ENCODE measurements around the gene SLC22A17. TPM values are rescaled to one million over a fixed set of nuclear protein-coding genes. Genes with fewer than 3 reads are reported as not detected.

Gene SLC22A17
- total RNA-seq, 4 donors from 2014 or later: 4.0 to 14.2 (median 8.5) TPM

DNA sequence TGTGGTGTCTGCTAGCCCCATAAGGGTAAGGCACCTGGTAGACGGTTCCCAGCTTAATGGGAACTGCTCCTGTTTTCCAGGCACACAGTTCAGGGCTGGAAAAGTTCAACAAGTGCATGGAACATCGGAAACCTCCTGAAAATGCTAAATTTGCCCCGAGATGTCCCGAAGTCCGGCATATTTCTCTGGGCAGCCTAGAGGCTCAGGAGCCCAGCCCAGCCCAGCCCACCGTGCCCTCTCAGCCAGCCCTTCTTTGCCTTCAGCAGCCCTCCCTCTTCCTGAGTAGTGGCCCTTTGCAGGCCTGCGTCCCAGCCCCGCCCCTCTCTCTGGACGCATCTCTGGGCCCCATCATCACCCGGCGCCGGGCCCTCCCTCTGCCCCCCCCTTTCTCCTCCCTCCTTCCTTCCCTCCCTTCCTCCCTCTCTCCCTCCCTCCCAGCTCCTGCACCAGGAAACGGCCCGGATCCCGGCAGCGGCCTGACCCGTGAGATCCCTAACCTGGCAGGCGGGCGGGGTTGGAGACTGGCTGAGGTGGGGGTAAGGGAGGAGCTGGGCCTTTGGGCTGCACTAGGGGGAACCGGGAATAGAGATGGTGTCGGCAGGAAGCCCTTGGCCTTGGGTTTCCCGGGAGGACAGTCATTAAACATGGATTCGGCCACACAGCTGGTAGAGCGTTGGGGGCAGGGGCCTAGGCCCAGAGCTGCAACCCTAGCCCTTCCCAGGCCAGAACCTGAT is 46.1 kb downstream of the SLC22A17 start, which contains the start of gene BCL2L2:
TSS of gene BCL2L2 (plus strand) at position 422 of the 734 bp plus-strand sequence. CDS start 935 bp downstream, outside the sequence.
- peak; percentile 94 for DNase-seq
- H3K4me3 ChIP-seq: peak within 1 kb of the TSS; percentile 64 to 72 (median 68)
- peak; percentile 75 to 85 (median 84) for TF ChIP-seq POLR2AphosphoS5 (IDR thresholded peaks at IDR 0.05)
- peak; percentile 85 for TF ChIP-seq POLR2A (IDR thresholded peaks at IDR 0.05)
- TF ChIP-seq EP300 (IDR thresholded peaks at IDR 0.05; ENCODE audit: low read depth): no peak
- H3K27me3 ChIP-seq: no peaks in the 10 kb centered on the region
- H3K9me3 ChIP-seq: no peaks in the 10 kb centered on the region
- intact Hi-C loops (cut with DNase I; ENCODE audit: low total_unique reads) (no loop called here), in situ Hi-C loops (cut with MboI; ENCODE audit: low pct_ligation_motif_present in 1 of 4, low pct_unique_long_range_greater_than_20kb in 1 of 4, low sequenced_read_pairs in 3 of 4) (no loop called here)
- 2% methylated on average over 14 of the region's 24 CpGs; no CpG with 5 or more reads in 1 of the 2 donors for WGBS, 2 donors (ENCODE audit: low coverage in 1 of 2)
- H3K4me1 ChIP-seq: peaks cover 18 to 49% (median 40%) of the 10 kb centered on the region in 4 donors
- H3K36me3 ChIP-seq: peaks cover 0 to 6% (median 0%) of the 10 kb centered on the region in 4 donors
- peak within 1 kb of the TSS; percentile 92 to 96 (median 94) for H3K27ac ChIP-seq

DNA sequence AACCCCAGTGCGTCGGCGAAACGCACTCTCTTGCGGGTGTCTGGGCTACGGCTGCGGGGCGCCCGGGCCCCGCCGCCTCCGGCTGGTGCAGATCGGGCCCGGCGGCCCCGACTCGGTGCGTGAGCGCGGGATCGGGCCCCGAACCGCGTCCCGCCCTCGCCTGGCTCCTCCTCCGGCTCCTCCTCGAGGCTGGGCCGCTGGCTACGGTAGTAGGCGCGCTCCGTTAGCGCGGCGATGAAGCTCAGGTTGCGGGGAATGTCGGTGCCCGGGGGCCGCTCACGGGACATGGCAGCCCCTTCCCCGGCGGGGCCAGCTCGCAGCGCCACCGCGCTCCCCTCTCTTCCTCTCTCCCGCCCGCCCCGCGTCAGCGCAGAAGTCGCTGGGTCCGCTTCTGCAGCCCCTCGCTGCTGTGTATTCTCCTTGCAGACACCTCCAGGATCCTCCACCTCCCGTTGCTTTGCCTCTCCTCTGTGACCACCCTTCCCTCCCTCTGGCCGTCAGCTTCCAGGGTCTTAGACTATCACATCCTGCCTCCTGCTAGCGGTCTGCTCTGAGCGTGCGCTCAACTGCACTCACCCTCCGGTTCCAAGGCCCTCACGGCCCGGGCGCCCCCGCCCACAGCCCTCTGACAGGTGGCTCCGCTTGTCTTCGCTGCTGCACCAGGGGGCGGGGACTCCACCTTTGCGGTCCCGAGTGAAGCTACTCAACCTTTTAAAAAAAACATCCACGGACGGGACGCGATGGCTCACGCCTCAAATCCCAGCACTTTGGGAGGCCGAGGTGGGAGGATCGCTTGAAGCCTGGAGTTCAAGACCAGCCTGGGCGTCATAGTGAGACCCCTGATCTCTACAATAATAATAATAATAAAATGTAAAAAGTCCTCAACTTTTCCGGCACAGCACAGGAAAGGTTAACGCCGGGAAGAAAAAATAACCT is 50.1 kb downstream of the SLC22A17 start, which contains the start of gene PPP1R3E:
TSS of gene PPP1R3E (minus strand) at position 570 of the 936 bp plus-strand sequence. CDS start at position 287, 283 bp downstream.
- Histone ChIP-seq H3K4me1 (peaks cover 18 to 44% (median 34%) of the 10 kb centered on the region in 4 donors), H3K27ac (peak within 1 kb of the TSS; percentile 99 to 100 (median 99)), H3K27me3 (no peaks in the 10 kb centered on the region), H3K9me3 (no peaks in the 10 kb centered on the region), H3K4me3 (peak within 1 kb of the TSS; percentile 55 to 87 (median 75)), H3K36me3 (no peaks in the 10 kb centered on the region)
- intact Hi-C loops (cut with DNase I; ENCODE audit: low total_unique reads): no loop called here
- in situ Hi-C loops (cut with MboI; ENCODE audit: low pct_ligation_motif_present in 1 of 4, low pct_unique_long_range_greater_than_20kb in 1 of 4, low sequenced_read_pairs in 3 of 4): no loop called here
- no peak for TF ChIP-seq EP300 (IDR thresholded peaks at IDR 0.05; ENCODE audit: low read depth)
- peak; percentile 63 for TF ChIP-seq POLR2A (IDR thresholded peaks at IDR 0.05)
- peak; percentile 61 to 79 (median 66) for TF ChIP-seq POLR2AphosphoS5 (IDR thresholded peaks at IDR 0.05)
- 1 to 3% methylated on average over 14 to 68 of the region's 81 CpGs for WGBS, 2 donors (ENCODE audit: low coverage in 1 of 2)
- peak; percentile 88 for DNase-seq

DNA sequence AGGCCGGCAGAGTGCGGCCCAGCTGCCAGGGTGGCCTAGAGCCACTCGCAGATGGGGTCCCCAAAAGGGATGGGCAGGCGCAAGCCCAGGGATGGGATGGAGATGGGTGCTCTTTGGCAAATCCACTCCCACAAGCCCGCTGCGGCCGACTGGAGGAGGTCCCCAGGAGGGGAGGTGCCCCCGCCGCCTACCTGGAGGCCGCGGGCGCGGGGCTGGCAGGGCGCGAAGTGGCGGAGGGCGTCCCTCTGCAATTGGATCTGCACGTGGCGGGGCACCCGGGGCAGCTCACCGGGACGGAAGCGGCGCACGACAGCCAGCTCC is 50.8 kb downstream of the SLC22A17 start:
- Histone ChIP-seq H3K36me3 (no peaks in the 10 kb centered on the region), H3K27me3 (no peaks in the 10 kb centered on the region), H3K4me3 (peak overlapping the region; percentile 55 to 87 (median 75)), H3K27ac (peak overlapping the region; percentile 99 to 100 (median 99)), H3K9me3 (no peaks in the 10 kb centered on the region), H3K4me1 (peaks cover 17 to 40% (median 29%) of the 10 kb centered on the region in 4 donors)
- 0% methylated on average over 16 of the region's 25 CpGs; no CpG with 5 or more reads in 1 of the 2 donors for WGBS, 2 donors (ENCODE audit: low coverage in 1 of 2)
- no peak for DNase-seq
- intact Hi-C loops (cut with DNase I; ENCODE audit: low total_unique reads): no loop called here
- TF ChIP-seq, protein P1, sequence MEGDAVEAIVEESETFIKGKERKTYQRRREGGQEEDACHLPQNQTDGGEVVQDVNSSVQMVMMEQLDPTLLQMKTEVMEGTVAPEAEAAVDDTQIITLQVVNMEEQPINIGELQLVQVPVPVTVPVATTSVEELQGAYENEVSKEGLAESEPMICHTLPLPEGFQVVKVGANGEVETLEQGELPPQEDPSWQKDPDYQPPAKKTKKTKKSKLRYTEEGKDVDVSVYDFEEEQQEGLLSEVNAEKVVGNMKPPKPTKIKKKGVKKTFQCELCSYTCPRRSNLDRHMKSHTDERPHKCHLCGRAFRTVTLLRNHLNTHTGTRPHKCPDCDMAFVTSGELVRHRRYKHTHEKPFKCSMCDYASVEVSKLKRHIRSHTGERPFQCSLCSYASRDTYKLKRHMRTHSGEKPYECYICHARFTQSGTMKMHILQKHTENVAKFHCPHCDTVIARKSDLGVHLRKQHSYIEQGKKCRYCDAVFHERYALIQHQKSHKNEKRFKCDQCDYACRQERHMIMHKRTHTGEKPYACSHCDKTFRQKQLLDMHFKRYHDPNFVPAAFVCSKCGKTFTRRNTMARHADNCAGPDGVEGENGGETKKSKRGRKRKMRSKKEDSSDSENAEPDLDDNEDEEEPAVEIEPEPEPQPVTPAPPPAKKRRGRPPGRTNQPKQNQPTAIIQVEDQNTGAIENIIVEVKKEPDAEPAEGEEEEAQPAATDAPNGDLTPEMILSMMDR (IDR thresholded peaks at IDR 0.05): no peak
- TF ChIP-seq EP300 (IDR thresholded peaks at IDR 0.05; ENCODE audit: low read depth): no peak
- TF ChIP-seq POLR2A (IDR thresholded peaks at IDR 0.05): peak; percentile 72
- peak; percentile 88 to 95 (median 88) for TF ChIP-seq POLR2AphosphoS5 (IDR thresholded peaks at IDR 0.05)
- in situ Hi-C loops (cut with MboI; ENCODE audit: low pct_ligation_motif_present in 1 of 4, low pct_unique_long_range_greater_than_20kb in 1 of 4, low sequenced_read_pairs in 3 of 4): no loop called here

DNA sequence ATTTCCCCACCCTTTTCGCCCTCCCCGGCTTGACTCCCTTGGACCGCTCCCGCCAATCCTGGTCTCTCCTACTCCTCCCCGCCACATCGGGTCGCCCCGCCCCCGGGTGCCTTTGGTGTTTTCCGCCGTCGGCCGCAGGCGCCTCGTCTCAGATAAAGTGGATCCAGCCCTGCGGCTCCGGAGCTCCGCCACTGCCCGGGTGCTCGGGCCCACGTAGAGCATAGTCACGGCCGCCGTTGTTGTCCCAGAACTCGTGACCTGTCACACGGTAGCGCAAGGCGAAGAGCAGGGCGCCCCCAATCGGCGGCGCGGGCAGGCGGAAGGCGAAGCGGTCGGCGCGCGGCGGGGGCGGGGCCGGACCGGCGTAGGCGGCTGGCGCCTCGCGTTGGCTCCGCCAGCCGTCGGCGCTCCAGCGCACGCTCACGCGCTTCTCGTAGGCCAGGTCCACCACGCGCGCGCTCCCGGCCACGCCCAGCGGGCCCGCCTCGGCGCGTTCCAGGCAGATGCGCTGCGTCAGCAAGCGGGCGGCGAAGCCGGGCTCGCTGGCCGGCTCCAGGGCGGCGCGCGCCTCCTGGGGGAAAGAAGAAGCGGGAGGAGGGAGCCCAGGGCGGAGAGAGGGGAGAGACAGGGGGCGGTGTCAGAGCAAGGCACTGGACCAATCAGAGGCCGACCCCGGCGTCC is 51.3 kb downstream of the SLC22A17 start:
- peaks cover 17 to 40% (median 28%) of the 10 kb centered on the region in 4 donors for H3K4me1 ChIP-seq
- TF ChIP-seq EP300 (IDR thresholded peaks at IDR 0.05; ENCODE audit: low read depth) (no peak), POLR2AphosphoS5 (IDR thresholded peaks at IDR 0.05) (peak; percentile 73 to 81 (median 79)), POLR2A (IDR thresholded peaks at IDR 0.05) (peak; percentile 55)
- TF ChIP-seq, protein P1 (IDR thresholded peaks at IDR 0.05): peak; percentile 60 to 84 (median 69)
- no peaks in the 10 kb centered on the region for H3K27me3 ChIP-seq
- in situ Hi-C loops (cut with MboI; ENCODE audit: low pct_ligation_motif_present in 1 of 4, low pct_unique_long_range_greater_than_20kb in 1 of 4, low sequenced_read_pairs in 3 of 4) (no loop called here), intact Hi-C loops (cut with DNase I; ENCODE audit: low total_unique reads) (no loop called here)
- peak overlapping the region; percentile 99 to 100 (median 99) for H3K27ac ChIP-seq
- no peaks in the 10 kb centered on the region for H3K36me3 ChIP-seq
- H3K9me3 ChIP-seq: no peaks in the 10 kb centered on the region
- H3K4me3 ChIP-seq: peak overlapping the region; percentile 55 to 87 (median 75)
- DNase-seq: peak; percentile 98
- 2% methylated on average over 25 of the region's 87 CpGs; no CpG with 5 or more reads in 1 of the 2 donors for WGBS, 2 donors (ENCODE audit: low coverage in 1 of 2)
